ENCODE data around the gene APOO. TPM values are rescaled to one million over a fixed set of nuclear protein-coding genes. Genes with fewer than 3 reads are reported as not detected.

Gene APOO
- total RNA-seq, 1 donor from 2014 or later: 34.6 TPM

GRCh38 chrX:23937100-23937499 lies 29.4 kb upstream of the APOO start:
- no peak for DNase-seq (ENCODE audit: low read depth)
- Histone ChIP-seq H3K27ac (ENCODE audit: low read depth, low read length) (no peak overlapping the region), H2AFZ (ENCODE audit: low read depth, low read length) (no peak overlapping the region), H3K36me3 (ENCODE audit: insufficient read depth, low read length) (no peaks in the 10 kb centered on the region), H3K4me2 (ENCODE audit: low read length) (no peak overlapping the region), H3K27me3 (ENCODE audit: insufficient read depth, low read length) (no peaks in the 10 kb centered on the region), H3K79me2 (ENCODE audit: insufficient read depth, low read length) (no peaks in the 10 kb centered on the region), H4K20me1 (ENCODE audit: insufficient read depth, low read length) (no peaks in the 10 kb centered on the region), H3K9ac (ENCODE audit: low read length) (no peak overlapping the region), H3K4me1 (ENCODE audit: insufficient read depth, low read length) (no peaks in the 10 kb centered on the region), H3K4me3 (ENCODE audit: insufficient read depth, low read depth, low read length) (no peak overlapping the region), H3K9me3 (ENCODE audit: insufficient read depth, low read depth, low read length) (no peaks in the 10 kb centered on the region)
- H3K9me3 Mint-ChIP-seq (ENCODE audit: unreplicated experiment): peaks cover 3% of the 10 kb centered on the region
- FAIRE-seq: no peak
- H3K4me3 Mint-ChIP-seq (ENCODE audit: unreplicated experiment): no peak overlapping the region
- H3K27ac Mint-ChIP-seq (ENCODE audit: unreplicated experiment): no peak overlapping the region
- no peaks in the 10 kb centered on the region for H3K4me1 Mint-ChIP-seq (ENCODE audit: low read depth, unreplicated experiment)
- TF ChIP-seq CTCF (IDR thresholded peaks at IDR 0.05; ENCODE audit: insufficient read depth, low read depth, low read length) (no peak), EZH2 (IDR thresholded peaks at IDR 0.05; ENCODE audit: insufficient read depth, low read length) (no peak)
- no peaks in the 10 kb centered on the region for H3K27me3 Mint-ChIP-seq (ENCODE audit: low read depth, unreplicated experiment)
- no peaks in the 10 kb centered on the region for H3K36me3 Mint-ChIP-seq (ENCODE audit: low read depth, unreplicated experiment)

- H3K36me3 Mint-ChIP-seq (ENCODE audit: low read depth, unreplicated experiment): no peaks in the 10 kb centered on the region
- Histone ChIP-seq H3K79me2 (ENCODE audit: insufficient read depth, low read length) (no peaks in the 10 kb centered on the region), H3K27ac (ENCODE audit: low read depth, low read length) (no peak overlapping the region), H3K4me3 (ENCODE audit: insufficient read depth, low read depth, low read length) (no peak overlapping the region), H3K27me3 (ENCODE audit: insufficient read depth, low read length) (no peaks in the 10 kb centered on the region), H3K9me3 (ENCODE audit: insufficient read depth, low read depth, low read length) (no peaks in the 10 kb centered on the region), H3K4me1 (ENCODE audit: insufficient read depth, low read length) (no peaks in the 10 kb centered on the region), H3K9ac (ENCODE audit: low read length) (no peak overlapping the region), H3K36me3 (ENCODE audit: insufficient read depth, low read length) (no peaks in the 10 kb centered on the region), H2AFZ (ENCODE audit: low read depth, low read length) (no peak overlapping the region), H3K4me2 (ENCODE audit: low read length) (no peak overlapping the region), H4K20me1 (ENCODE audit: insufficient read depth, low read length) (no peaks in the 10 kb centered on the region)
- DNase-seq (ENCODE audit: low read depth): no peak
- H3K9me3 Mint-ChIP-seq (ENCODE audit: unreplicated experiment): peaks cover 3% of the 10 kb centered on the region
- H3K27ac Mint-ChIP-seq (ENCODE audit: unreplicated experiment): no peak overlapping the region
- H3K27me3 Mint-ChIP-seq (ENCODE audit: low read depth, unreplicated experiment): no peaks in the 10 kb centered on the region
- no peak overlapping the region for H3K4me3 Mint-ChIP-seq (ENCODE audit: unreplicated experiment)
- TF ChIP-seq EZH2 (IDR thresholded peaks at IDR 0.05; ENCODE audit: insufficient read depth, low read length) (no peak), CTCF (IDR thresholded peaks at IDR 0.05; ENCODE audit: insufficient read depth, low read depth, low read length) (no peak)
- peaks cover 1% of the 10 kb centered on the region for H3K4me1 Mint-ChIP-seq (ENCODE audit: low read depth, unreplicated experiment)
- no peak for FAIRE-seq
These were observed 28.4 kb upstream of the APOO start for GRCh38 chrX:23936180-23936579.

- H3K36me3 Mint-ChIP-seq (ENCODE audit: low read depth, unreplicated experiment): no peaks in the 10 kb centered on the region
- Histone ChIP-seq H3K27me3 (ENCODE audit: insufficient read depth, low read length) (no peaks in the 10 kb centered on the region), H3K9me3 (ENCODE audit: insufficient read depth, low read depth, low read length) (no peaks in the 10 kb centered on the region), H3K4me3 (ENCODE audit: insufficient read depth, low read depth, low read length) (no peak overlapping the region), H3K36me3 (ENCODE audit: insufficient read depth, low read length) (no peaks in the 10 kb centered on the region), H2AFZ (ENCODE audit: low read depth, low read length) (no peak overlapping the region), H4K20me1 (ENCODE audit: insufficient read depth, low read length) (no peaks in the 10 kb centered on the region), H3K27ac (ENCODE audit: low read depth, low read length) (no peak overlapping the region), H3K79me2 (ENCODE audit: insufficient read depth, low read length) (no peaks in the 10 kb centered on the region), H3K4me1 (ENCODE audit: insufficient read depth, low read length) (no peaks in the 10 kb centered on the region), H3K4me2 (ENCODE audit: low read length) (no peak overlapping the region), H3K9ac (ENCODE audit: low read length) (no peak overlapping the region)
- no peak for TF ChIP-seq EZH2 (IDR thresholded peaks at IDR 0.05; ENCODE audit: insufficient read depth, low read length)
- TF ChIP-seq CTCF (IDR thresholded peaks at IDR 0.05; ENCODE audit: insufficient read depth, low read depth, low read length): no peak
- no peak overlapping the region for H3K27ac Mint-ChIP-seq (ENCODE audit: unreplicated experiment)
- H3K4me1 Mint-ChIP-seq (ENCODE audit: low read depth, unreplicated experiment): peaks cover 4% of the 10 kb centered on the region
- peaks cover 3% of the 10 kb centered on the region for H3K9me3 Mint-ChIP-seq (ENCODE audit: unreplicated experiment)
- no peak overlapping the region for H3K4me3 Mint-ChIP-seq (ENCODE audit: unreplicated experiment)
- DNase-seq (ENCODE audit: low read depth): no peak
- H3K27me3 Mint-ChIP-seq (ENCODE audit: low read depth, unreplicated experiment): no peaks in the 10 kb centered on the region
- FAIRE-seq: no peak
These were observed 27.4 kb upstream of the APOO start for GRCh38 chrX:23935106-23935505.
